NOMO-1 treated with DMSO at 0.1 percent for 48 hours (cell line): ENCODE measurements around the gene GNMT.

Experiments used
- DNase-seq: peaks from one replicate; lab custom pipeline; 2025; ENCODE audit not compliant: unreplicated experiment; lab: John Stamatoyannopoulos, UW

Gene GNMT

DNA sequence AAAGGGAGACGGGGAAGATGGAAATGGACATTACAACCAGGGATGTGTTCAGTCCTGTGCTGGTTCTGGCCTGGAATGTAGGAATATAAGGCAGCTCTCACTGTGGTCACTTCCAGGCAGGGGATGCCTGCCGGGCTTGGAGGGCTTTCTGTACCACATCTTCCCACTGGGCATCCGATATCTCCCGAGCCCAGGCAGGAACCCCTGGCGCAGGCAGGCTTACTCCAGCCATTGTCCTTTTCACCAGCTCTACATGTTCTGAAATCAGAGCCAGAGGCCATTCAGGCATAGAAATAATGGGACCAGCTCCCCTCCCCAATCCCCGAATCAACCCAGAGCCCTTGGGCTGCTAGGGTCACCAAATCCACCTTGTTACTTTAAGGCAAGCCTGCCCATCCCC, 51.8 kb downstream of the GNMT start:
- no peak for DNase-seq

GRCh38 chr6:43013097-43013842, 52.7 kb downstream of the GNMT start:
- peak; percentile 43 for DNase-seq
